ENCODE data around the gene ANO7. TPM values are rescaled to one million over a fixed set of nuclear protein-coding genes. Genes with fewer than 3 reads are reported as not detected.

Gene ANO7
- total and polyA plus RNA-seq, 2 of the 13 experiments (the other 11 are each of a cell fraction or from before 2014, with no cell fraction given) = 4.1 to 4.9 TPM

GRCh38 chr2:241224018-241224850 lies 35.8 kb downstream of the ANO7 start (continued):
- TF ChIP-seq JARID2 (CRISPR knock-in tag; IDR thresholded peaks at IDR 0.05; ENCODE audit: insufficient replicate concordance) = peak; percentile 26
- peak; percentile 96 for TF ChIP-seq MTA1 (CRISPR knock-in tag; IDR thresholded peaks at IDR 0.05; ENCODE audit: borderline replicate concordance)
- TF ChIP-seq ZNF180 (CRISPR knock-in tag; IDR thresholded peaks at IDR 0.05; ENCODE audit: borderline replicate concordance, low read depth) = no peak
- peak; percentile 98 for TF ChIP-seq ZNF296 (CRISPR knock-in tag; conservative IDR thresholded peaks at IDR 0.05)
- TF ChIP-seq HNRNPUL1 (IDR thresholded peaks at IDR 0.05; ENCODE audit: low read depth, low read length) = no peak
- no peak for TF ChIP-seq RFX5 (IDR thresholded peaks at IDR 0.05; ENCODE audit: low read depth, low read length)
- TF ChIP-seq FOXC1 (CRISPR knock-in tag; IDR thresholded peaks at IDR 0.05; ENCODE audit: borderline replicate concordance) = peak; percentile 32
- TF ChIP-seq ZNF577 (CRISPR knock-in tag; IDR thresholded peaks at IDR 0.05; ENCODE audit: borderline replicate concordance, low read depth) = no peak
- no peak for TF ChIP-seq E2F2 (CRISPR knock-in tag; IDR thresholded peaks at IDR 0.05; ENCODE audit: borderline replicate concordance)
- no peak for TF ChIP-seq ZNF672 (CRISPR knock-in tag; IDR thresholded peaks at IDR 0.05)
- peak; percentile 64 for TF ChIP-seq RBM22 (optimal IDR thresholded peaks at IDR 0.05; ENCODE audit: low read length)
- TF ChIP-seq ZBTB33 (CRISPR knock-in tag; IDR thresholded peaks at IDR 0.05) = no peak
- TF ChIP-seq ZNF362 (CRISPR knock-in tag; IDR thresholded peaks at IDR 0.05; ENCODE audit: borderline replicate concordance) = peak; percentile 18; the same call in 1 of the 2 replicates
- TF ChIP-seq ZNF468 (CRISPR knock-in tag; IDR thresholded peaks at IDR 0.05) = no peak
- peak; percentile 68; the same call in 1 of the 2 replicates for TF ChIP-seq ZNF549 (CRISPR knock-in tag; IDR thresholded peaks at IDR 0.05)
- TF ChIP-seq ARID2 (CRISPR knock-in tag; IDR thresholded peaks at IDR 0.05; ENCODE audit: borderline replicate concordance) = no peak
- no peak; the same call in none of the 2 replicates for TF ChIP-seq TARDBP (CRISPR knock-in tag; IDR thresholded peaks at IDR 0.05)
- TF ChIP-seq CEBPG (CRISPR knock-in tag; IDR thresholded peaks at IDR 0.05) = no peak; the same call in 1 of the 2 replicates
- peak; percentile 83; the same call in 1 of the 2 replicates for TF ChIP-seq SAFB2 (CRISPR knock-in tag; IDR thresholded peaks at IDR 0.05; ENCODE audit: borderline replicate concordance, low read depth)
- no peak for TF ChIP-seq YY1 (IDR thresholded peaks at IDR 0.05; ENCODE audit: insufficient read depth, insufficient replicate concordance, low read depth, low read length)
- TF ChIP-seq ATF2 (CRISPR knock-in tag; IDR thresholded peaks at IDR 0.05) = 0 out of 2 replicates have a peak, but pooled peaks have one; percentile 6
- no peak for TF ChIP-seq U2AF2 (IDR thresholded peaks at IDR 0.05; ENCODE audit: low read depth, low read length)
- peak; percentile 68 for TF ChIP-seq NR2C2 (CRISPR knock-in tag; IDR thresholded peaks at IDR 0.05; ENCODE audit: borderline replicate concordance)
